PC-9 (cell line): ENCODE data around the gene RBP5. TPM values are rescaled to one million over a fixed set of nuclear protein-coding genes. Genes with fewer than 3 reads are reported as not detected.

Source experiments
- BruUV-seq: library from RNA; stranded (reverse); fragments of 400-500 nt; replicated peaks from 2 replicates; lab custom pipeline; 2021; lab: Mats Ljungman, UMichigan
- CTCF ChIA-PET: fragments of 300-600 bp; sonication (Branson Sonifier 250); formaldehyde crosslinking; loops from one replicate; lab custom pipeline; 2022; ENCODE audit warnings: antibody characterized with exemption; lab: Charles Lee
- POLR2A ChIA-PET: fragments of 300-600 bp; sonication (Branson Sonifier 250); formaldehyde crosslinking; loops from one replicate; lab custom pipeline; 2022; ENCODE audit warnings: antibody characterized with exemption; ENCODE audit not compliant: unreplicated experiment; lab: Charles Lee
- DNase-seq, 2 experiments: peaks; one replicate each; pipeline versions ENCODE4 v3.0.0 to v3.0.0-alpha.2; 2015 to 2022; ENCODE audit warnings: mixed read lengths in 1 of 2
- H2AFZ ChIP-seq: fragments of 200-600 bp; sonication (generic); 2 replicates; pipeline ENCODE4 v1.8.1; 2017; ENCODE audit warnings: antibody characterized with exemption
- H3F3A ChIP-seq: fragments of 200-600 bp; sonication (generic); 2 replicates; pipeline ENCODE4 v1.8.1; 2017; ENCODE audit warnings: antibody characterized with exemption, mild to moderate bottlenecking, low read depth; ENCODE audit not compliant: insufficient read depth
- H3K27ac ChIP-seq: fragments of 200-600 bp; sonication (generic); 2 replicates; pipeline ENCODE4 v1.6.1; 2016; ENCODE audit warnings: mixed run types
- H3K27me3 ChIP-seq: fragments of 200-600 bp; sonication (generic); 2 replicates; pipeline ENCODE4 v1.6.1; 2016; ENCODE audit warnings: low read depth, mixed run types; ENCODE audit not compliant: insufficient read depth
- H3K36me3 ChIP-seq: fragments of 200-600 bp; sonication (generic); 2 replicates; pipeline ENCODE4 v1.6.1; 2016; ENCODE audit warnings: low read depth, mixed run types
- H3K4me1 ChIP-seq: fragments of 200-600 bp; sonication (generic); replicated peaks from 2 replicates; pipeline ENCODE4 v1.6.1; 2016; ENCODE audit warnings: mixed run types; ENCODE audit not compliant: insufficient read depth
- H3K4me2 ChIP-seq: fragments of 200-600 bp; sonication (generic); 2 replicates; pipeline ENCODE4 v1.6.1; 2017; ENCODE audit warnings: mixed run types
- H3K4me3 ChIP-seq: fragments of 200-600 bp; sonication (generic); 2 replicates; pipeline ENCODE4 v1.6.1; 2016; ENCODE audit warnings: mixed run types
- H3K79me2 ChIP-seq: fragments of 200-600 bp; sonication (generic); 2 replicates; pipeline ENCODE4 v1.6.1; 2017; ENCODE audit warnings: low read depth, mixed run types
- H3K9me2 ChIP-seq: fragments of 200-600 bp; sonication (generic); 2 replicates; pipeline ENCODE4 v1.8.1; 2017; ENCODE audit warnings: mild to moderate bottlenecking; ENCODE audit not compliant: insufficient read depth
- H3K9me3 ChIP-seq: fragments of 200-600 bp; sonication (generic); 2 replicates; pipeline ENCODE4 v1.8.1; 2016; ENCODE audit warnings: low read depth; ENCODE audit not compliant: insufficient read depth
- H4K20me1 ChIP-seq: fragments of 200-600 bp; sonication (generic); 2 replicates; pipeline ENCODE4 v1.8.1; 2017; ENCODE audit not compliant: insufficient read depth
- CTCF ChIP-seq: fragments of 200-600 bp; sonication (generic); conservative IDR thresholded peaks from 2 replicates; pipeline ENCODE4 v1.6.1; 2017; ENCODE audit warnings: mixed run types, antibody characterized with exemption, mild to moderate bottlenecking, moderate library complexity
- EZH2 ChIP-seq: fragments of 200-600 bp; sonication (generic); IDR thresholded peaks from 2 replicates; pipeline ENCODE4 v1.8.0; 2017; ENCODE audit warnings: antibody characterized with exemption, low read depth
- intact Hi-C: fragments of 100-400 bp; cut with micrococcal nuclease; formaldehyde crosslinking; loops from one replicate; pipeline ENCODE4 v1.10.0; 2022; ENCODE audit not compliant: unreplicated experiment
- total RNA-seq: library from RNA; stranded (reverse); gene quantifications from 2 replicates; pipeline ENCODE4 v1.2.3, GENCODE V29; 2021

The RBP5 gene
- total RNA-seq, 1 experiment from 2014 or later = 0.74 TPM

DNA sequence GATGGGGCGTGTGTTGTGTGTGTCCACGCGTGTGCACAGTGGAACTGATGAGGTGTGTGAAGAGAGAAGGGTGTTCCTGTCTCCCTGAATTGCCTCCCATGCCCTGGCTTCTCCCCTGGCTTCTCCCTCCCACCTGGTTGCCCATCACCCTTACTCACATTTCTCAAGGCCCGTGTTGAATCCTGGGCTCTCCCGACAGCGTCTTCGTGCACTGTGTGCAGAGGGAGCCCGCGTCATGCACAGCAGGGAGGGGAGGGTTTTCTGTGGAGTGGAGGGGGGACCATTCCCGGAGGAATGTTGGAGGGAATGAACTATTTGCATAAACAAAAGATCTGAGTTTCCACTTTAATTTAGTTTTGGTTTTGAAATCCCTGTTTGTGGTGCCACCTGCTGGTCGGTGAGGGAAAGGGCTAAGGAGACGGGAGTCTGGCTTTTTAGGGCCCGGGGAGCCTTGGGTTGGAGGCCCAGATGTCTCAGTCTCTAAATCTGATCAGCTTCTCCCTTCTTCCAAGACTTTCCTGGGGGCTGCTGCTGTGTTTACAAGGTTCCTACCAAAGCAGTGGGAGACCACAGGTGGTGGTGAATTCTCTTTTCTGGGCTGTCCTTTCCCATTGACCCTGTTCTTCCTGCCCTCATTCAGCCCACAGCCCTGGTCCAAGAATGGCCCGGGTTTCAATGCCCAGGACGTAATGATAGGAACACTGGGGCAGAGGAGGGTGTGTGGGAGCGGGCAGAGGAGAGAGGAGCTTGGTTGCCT lies 36.3 kb downstream of the RBP5 start, which contains the start of gene C1R:
C1R (minus strand) TSS at position 217 of the 757 bp plus-strand sequence; CDS start at position 160, 57 bp downstream.
- POLR2A ChIA-PET = interaction anchor here (0.5 to 0.7 kb wide), 3 partner anchors 16 to 164 kb away, joined by 3 read pairs; no protein-coding TSS in a partner anchor
- TF ChIP-seq EZH2 (no peak), CTCF (peak; percentile 93)
- no peaks in the 10 kb centered on the region for H3K4me1 ChIP-seq
- H3F3A ChIP-seq = peaks cover 3% of the 10 kb centered on the region; the same call in 1 of the 2 replicates
- CTCF ChIA-PET = interaction anchor here (0.9 kb wide), 1 partner anchor 16 kb away, joined by 4 read pairs; no protein-coding TSS in a partner anchor
- DNase-seq = peak in 1 of 2 experiments; percentile 76
- peak within 1 kb of the TSS; percentile 71 for H3K4me2 ChIP-seq
- no peak within 1 kb of the TSS for H3K27ac ChIP-seq
- no peaks in the 10 kb centered on the region for H3K36me3 ChIP-seq
- peak within 1 kb of the TSS; percentile 41; the same call in 1 of the 2 replicates for H3K4me3 ChIP-seq
- BruUV-seq = no TSS peak
- H3K9me3 ChIP-seq = no peaks in the 10 kb centered on the region
- intact Hi-C loops = loop anchor here (1.0 to 5.0 kb wide), 8 partner anchors 17 to 220 kb away; partner anchors contain the start of genes C1RL, C1S, EMG1 and LPCAT3
- H2AFZ ChIP-seq = peak within 1 kb of the TSS; percentile 68; the same call in 1 of the 2 replicates
- H3K79me2 ChIP-seq = no peaks in the 10 kb centered on the region
- no peaks in the 10 kb centered on the region for H3K9me2 ChIP-seq
- no peaks in the 10 kb centered on the region for H4K20me1 ChIP-seq
- no peaks in the 10 kb centered on the region for H3K27me3 ChIP-seq

DNA sequence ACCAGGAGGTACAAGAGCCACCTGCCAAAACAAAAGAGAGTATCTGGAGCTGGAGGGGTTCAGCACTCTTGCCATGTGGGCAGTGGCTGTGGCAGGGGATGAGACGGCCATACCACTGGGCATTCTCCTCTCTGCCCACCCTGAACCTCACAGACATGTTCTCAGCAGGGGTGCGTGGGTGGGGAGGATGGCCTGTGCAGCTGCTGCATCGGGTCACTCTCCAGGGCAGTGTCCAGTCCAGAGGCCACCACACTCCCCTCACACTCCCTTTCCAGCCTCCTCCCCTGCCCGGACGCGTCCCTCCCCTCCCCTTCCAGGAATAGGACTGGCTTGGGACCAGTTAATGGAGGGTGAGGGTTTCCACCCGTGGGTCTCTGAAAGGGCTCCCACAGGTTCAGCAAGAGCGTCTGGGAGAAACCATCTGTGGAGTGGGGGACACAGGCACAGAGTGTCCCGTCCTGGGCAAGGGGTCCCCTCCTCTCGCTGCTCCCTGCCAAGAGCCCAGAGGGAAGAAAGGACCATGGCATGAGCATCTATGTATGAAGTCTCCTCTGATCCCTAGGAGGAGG lies 36.9 kb downstream of the RBP5 start:
- Histone ChIP-seq H3K4me3 (no peak overlapping the region; the same call in 1 of the 2 replicates), H3K9me2 (no peaks in the 10 kb centered on the region), H3K4me1 (no peaks in the 10 kb centered on the region), H3F3A (peaks cover 3% of the 10 kb centered on the region; the same call in 1 of the 2 replicates), H3K36me3 (no peaks in the 10 kb centered on the region), H4K20me1 (no peaks in the 10 kb centered on the region), H3K27me3 (no peaks in the 10 kb centered on the region), H3K9me3 (no peaks in the 10 kb centered on the region), H3K27ac (no peak overlapping the region), H3K79me2 (no peaks in the 10 kb centered on the region), H3K4me2 (peak overlapping the region; percentile 71), H2AFZ (no peak overlapping the region; the same call in 1 of the 2 replicates)
- POLR2A ChIA-PET = interaction anchor here (0.6 kb wide), 1 partner anchor 146 kb away, joined by 3 read pairs; no protein-coding TSS in a partner anchor
- no peak for TF ChIP-seq EZH2
- TF ChIP-seq CTCF = no peak
- no peak for DNase-seq
- intact Hi-C loops = loop anchor here (1.0 to 5.0 kb wide), 8 partner anchors 18 to 219 kb away; partner anchors contain the start of genes C1RL, C1S, EMG1 and LPCAT3
- BruUV-seq = no TSS peak
- CTCF ChIA-PET = interaction anchor here (0.7 to 1.3 kb wide), 3 partner anchors 12 to 103 kb away, joined by 3 to 11 read pairs (median 3); partner anchors contain the start of gene C1S

GRCh38 chr12:7091171-7091570 lies 37.5 kb downstream of the RBP5 start:
- Histone ChIP-seq H3K9me2 (no peaks in the 10 kb centered on the region), H3K27ac (no peak overlapping the region), H3K79me2 (no peaks in the 10 kb centered on the region), H3F3A (peaks cover 3% of the 10 kb centered on the region; the same call in 1 of the 2 replicates), H2AFZ (no peak overlapping the region), H3K9me3 (no peaks in the 10 kb centered on the region), H4K20me1 (no peaks in the 10 kb centered on the region), H3K4me2 (no peak overlapping the region), H3K4me1 (no peaks in the 10 kb centered on the region), H3K4me3 (no peak overlapping the region), H3K36me3 (no peaks in the 10 kb centered on the region), H3K27me3 (no peaks in the 10 kb centered on the region)
- no peak for DNase-seq
- ChIA-PET POLR2A (interaction anchor here (1.2 kb wide), 1 partner anchor 17 kb away, joined by 5 read pairs; no protein-coding TSS in a partner anchor), CTCF (interaction anchor here (0.6 to 1.3 kb wide), 4 partner anchors 11 to 102 kb away, joined by 3 to 11 read pairs (median 3); partner anchors contain the start of genes C1S and LPCAT3)
- intact Hi-C loops = loop anchor here (5.0 kb wide), 1 partner anchor 219 kb away; the partner anchor contains the start of gene SPSB2
- BruUV-seq = no TSS peak
- TF ChIP-seq CTCF (no peak), EZH2 (no peak)
